OCI-M2 (cell line): ENCODE results near the gene TLK2.
"Not testable (repeated sequence)": the region's sequence is repeated elsewhere in the genome, so short reads cannot be mapped to it uniquely, and the experiment has no call there.

Experiments
- DNase-seq: peaks from one replicate; lab custom pipeline; 2025; ENCODE audit not compliant: unreplicated experiment; lab: John Stamatoyannopoulos, UW

TLK2 gene

GRCh38 chr17:62597920-62598319 is 119.3 kb downstream of the TLK2 start:
- DNase-seq, result no peak

GRCh38 chr17:62599964-62600657 is 121.5 kb downstream of the TLK2 start:
- DNase-seq, result no peak

GRCh38 chr17:62600805-62601204 is 122.2 kb downstream of the TLK2 start:
- no peak for DNase-seq

- no peak for DNase-seq
These were observed 122.8 kb downstream of the TLK2 start for GRCh38 chr17:62601471-62601870.

GRCh38 chr17:62603783-62604182 is 125.2 kb downstream of the TLK2 start:
- not testable (repeated sequence) for DNase-seq

GRCh38 chr17:62605588-62605987 is 127.0 kb downstream of the TLK2 start:
- no peak for DNase-seq

GRCh38 chr17:62611292-62611691 is 132.7 kb downstream of the TLK2 start:
- no peak for DNase-seq

GRCh38 chr17:62611728-62612127 is 133.1 kb downstream of the TLK2 start:
- no peak for DNase-seq

GRCh38 chr17:62612289-62612688 is 133.7 kb downstream of the TLK2 start:
- DNase-seq, result not testable (repeated sequence)

GRCh38 chr17:62613095-62613494 is 134.5 kb downstream of the TLK2 start:
- not testable (repeated sequence) for DNase-seq

GRCh38 chr17:62614142-62614541 is 135.5 kb downstream of the TLK2 start:
- DNase-seq, result no peak

- no peak for DNase-seq
These were observed 136.9 kb downstream of the TLK2 start for GRCh38 chr17:62615503-62615902.

- DNase-seq, result no peak
These were observed 138.6 kb downstream of the TLK2 start for GRCh38 chr17:62616993-62617893.

- DNase-seq, result no peak
These were observed 139.4 kb downstream of the TLK2 start for GRCh38 chr17:62617894-62618472.

GRCh38 chr17:62618647-62619416 is 140.2 kb downstream of the TLK2 start:
- DNase-seq, result no peak

GRCh38 chr17:62619417-62620155 is 141.0 kb downstream of the TLK2 start:
- DNase-seq, result no peak

GRCh38 chr17:62621223-62621622 is 142.6 kb downstream of the TLK2 start:
- DNase-seq, result no peak

- DNase-seq, result no peak
These were observed 146.7 kb downstream of the TLK2 start for GRCh38 chr17:62625184-62625869.

- DNase-seq, result no peak
These were observed 147.2 kb downstream of the TLK2 start for GRCh38 chr17:62625870-62626200.

- DNase-seq, result no peak
These were observed 148.1 kb downstream of the TLK2 start for GRCh38 chr17:62626719-62627218.
